SK-N-SH (cell line): Measurements from ENCODE around the gene SYDE1. TPM values are rescaled to one million over a fixed set of nuclear protein-coding genes. Genes with fewer than 3 reads are reported as not detected.
A peak's percentile ranks its signal among the peaks of the same experiment; 100 is the strongest.

Experiments
- CTCF ChIA-PET: fragments of 300-600, 350-600 bp; formaldehyde crosslinking; extraction: SDS; loops from one replicate; lab custom pipeline; 2021; lab: Yijun Ruan, JAX
- POLR2A ChIA-PET: fragments of 350-600 bp; sonication (Branson Sonifier 250); formaldehyde crosslinking; extraction: SDS; loops from one replicate; lab custom pipeline; 2020; ENCODE audit warnings: antibody characterized with exemption, inconsistent platforms; lab: Yijun Ruan, JAX
- DNase-seq: peaks from one replicate; pipeline ENCODE4 v3.0.0; 2012
- H2AFZ ChIP-seq: fragments of 200-600 bp; sonication (generic); 2 replicates; pipeline ENCODE4 v1.8.1; 2016; ENCODE audit warnings: antibody characterized with exemption, mild to moderate bottlenecking, low read depth
- H3F3A ChIP-seq: fragments of 200-600 bp; sonication (generic); replicated peaks from 2 replicates; pipeline ENCODE3; 2016; ENCODE audit warnings: antibody characterized with exemption, mild to moderate bottlenecking; ENCODE audit not compliant: insufficient read depth
- H3K27ac ChIP-seq, 2 experiments: fragments of 200-500 bp in 1 of 2; fragments of 200-600 bp in 1 of 2; sonication (Bioruptor generic) in 1 of 2; sonication (generic), shearing (Covaris generic) in 1 of 2; 2 replicates each; pipeline versions ENCODE4 v1.5.1 to v1.6.1; 2014 to 2016; ENCODE audit warnings: low read depth in 2 of 2, inconsistent platforms in 1 of 2, low read length in 1 of 2, mild to moderate bottlenecking in 1 of 2, mixed read lengths in 1 of 2
- H3K27me3 ChIP-seq: fragments of 200-600 bp; sonication (generic), shearing (Covaris generic); 2 replicates; pipeline ENCODE4 v1.6.1; 2016; ENCODE audit warnings: mixed run types; ENCODE audit not compliant: insufficient read depth
- H3K36me3 ChIP-seq, 2 experiments: fragments of 200-500 bp in 1 of 2; fragments of 200-600 bp in 1 of 2; sonication (Bioruptor generic) in 1 of 2; sonication (generic) in 1 of 2; replicated peaks in 1 of 2; 2 replicates each; pipeline versions ENCODE3 to v1.5.1; 2014 to 2016; ENCODE audit warnings: low read length in 1 of 2, mild to moderate bottlenecking in 1 of 2; ENCODE audit not compliant: insufficient read depth in 2 of 2, control insufficient read depth in 1 of 2
- H3K4me1 ChIP-seq, 2 experiments: fragments of 200-500 bp in 1 of 2; fragments of 200-600 bp in 1 of 2; sonication (Bioruptor generic) in 1 of 2; sonication (generic), shearing (Covaris generic) in 1 of 2; 2 replicates each; pipeline versions ENCODE4 v1.5.1 to v1.6.1; 2014 to 2016; ENCODE audit warnings: low read depth in 1 of 2, low read length in 1 of 2, mixed run types in 1 of 2; ENCODE audit not compliant: insufficient read depth in 2 of 2, control insufficient read depth in 1 of 2
- H3K4me2 ChIP-seq: fragments of 200-600 bp; sonication (generic), shearing (Covaris generic); 2 replicates; pipeline ENCODE4 v1.6.1; 2017; ENCODE audit warnings: mixed run types
- H3K4me3 ChIP-seq, 2 experiments: fragments of 200-500 bp in 1 of 2; fragments of 200-600 bp in 1 of 2; sonication (Bioruptor generic) in 1 of 2; sonication (generic), shearing (Covaris generic) in 1 of 2; 2 replicates each; pipeline versions ENCODE4 v1.5.1 to v1.8.1; 2014 to 2016; ENCODE audit warnings: low read depth in 2 of 2, inconsistent platforms in 1 of 2, low read length in 1 of 2, mild to moderate bottlenecking in 1 of 2, mixed read lengths in 1 of 2, moderate library complexity in 1 of 2
- H3K79me2 ChIP-seq: fragments of 200-600 bp; sonication (generic); 2 replicates; pipeline ENCODE4 v1.8.1; 2017; ENCODE audit warnings: mild to moderate bottlenecking; ENCODE audit not compliant: insufficient read depth
- H3K9ac ChIP-seq: fragments of 200-600 bp; sonication (generic); 2 replicates; pipeline ENCODE4 v1.6.1; 2017; ENCODE audit warnings: mixed run types
- H3K9me2 ChIP-seq: fragments of 200-600 bp; sonication (generic); 2 replicates; pipeline ENCODE4 v1.6.1; 2017; ENCODE audit warnings: mixed run types
- H3K9me3 ChIP-seq: fragments of 200-600 bp; sonication (generic); 2 replicates; pipeline ENCODE4 v1.6.1; 2017; ENCODE audit warnings: mixed run types, mild to moderate bottlenecking, moderate library complexity
- H4K20me1 ChIP-seq: fragments of 200-600 bp; sonication (generic); 2 replicates; pipeline ENCODE4 v1.6.1; 2017; ENCODE audit warnings: mild to moderate bottlenecking, mixed run types; ENCODE audit not compliant: insufficient read depth
- CHD2 ChIP-seq: fragments of 150-350 bp; IDR thresholded peaks from 2 replicates; pipeline ENCODE4 v1.6.1; 2018; ENCODE audit warnings: low read length; ENCODE audit not compliant: partially characterized antibody
- EZH2phosphoT487 ChIP-seq: fragments of 200-600 bp; sonication (generic); IDR thresholded peaks from 2 replicates; pipeline ENCODE4 v1.6.1; 2017; ENCODE audit warnings: low read depth, mixed run types, mild to moderate bottlenecking, antibody characterized with exemption, moderate library complexity, borderline replicate concordance
- FOXJ3 ChIP-seq: sonication (generic); formaldehyde crosslinking; IDR thresholded peaks from 2 replicates; pipeline ENCODE4 v1.5.1; 2020; ENCODE audit warnings: mild to moderate bottlenecking, missing genetic modification reagents
- GATA2 ChIP-seq: sonication (generic); formaldehyde crosslinking; IDR thresholded peaks from 2 replicates; pipeline ENCODE4 v1.5.0; 2020; ENCODE audit warnings: mild to moderate bottlenecking, missing genetic modification reagents
- JUND ChIP-seq: IDR thresholded peaks from 2 replicates; pipeline ENCODE4 v1.4.0; 2012
- MAX ChIP-seq: IDR thresholded peaks from 2 replicates; pipeline ENCODE4 v1.4.0; 2012; ENCODE audit warnings: low read depth
- MXI1 ChIP-seq: IDR thresholded peaks from 2 replicates; pipeline ENCODE4 v1.6.1; 2012; ENCODE audit warnings: mild to moderate bottlenecking, low read depth, low read length, improper control_type of control experiment
- NFIC ChIP-seq: IDR thresholded peaks from 2 replicates; pipeline ENCODE4 v1.4.0; 2012; ENCODE audit warnings: borderline replicate concordance
- PBX3 ChIP-seq: IDR thresholded peaks from 2 replicates; pipeline ENCODE4; 2012
- RAD21 ChIP-seq: IDR thresholded peaks from 2 replicates; pipeline ENCODE4 v1.6.1; 2012; ENCODE audit warnings: mild to moderate bottlenecking, low read length
- RCOR1 ChIP-seq: fragments of 150-350 bp; IDR thresholded peaks from 2 replicates; pipeline ENCODE4 v1.6.1; 2017; ENCODE audit warnings: antibody characterized with exemption, low read length
- SIN3A ChIP-seq: IDR thresholded peaks from 2 replicates; pipeline ENCODE4 v1.6.1; 2012; ENCODE audit warnings: low read depth, mild to moderate bottlenecking, low read length, moderate library complexity, borderline replicate concordance
- TAF1 ChIP-seq: IDR thresholded peaks from 2 replicates; pipeline ENCODE4 v1.6.1; 2012; ENCODE audit warnings: low read depth, mild to moderate bottlenecking, low read length, moderate library complexity, borderline replicate concordance
- TEAD4 ChIP-seq: IDR thresholded peaks from 2 replicates; pipeline ENCODE4 v1.4.0; 2012; ENCODE audit warnings: mild to moderate bottlenecking, borderline replicate concordance; ENCODE audit not compliant: insufficient read depth
- USF2 ChIP-seq: fragments of 150-350 bp; IDR thresholded peaks from 2 replicates; pipeline ENCODE4 v1.6.1; 2017; ENCODE audit warnings: antibody characterized with exemption, low read length, low read depth, borderline replicate concordance
- WGBS: methylation state at CpG from one replicate; pipeline ENCODE4 v1.1.6; 2017; ENCODE audit warnings: low lambda C conversion rate; 5-methylcytosine and 5-hydroxymethylcytosine counted together
- polyA plus RNA-seq, 3 experiments: library from polyadenylated mRNA; depleted of rRNA; stranded (reverse); fragments of >200 nt; gene quantifications; 2 replicates each; pipeline ENCODE4 v1.2.3, GENCODE V29; 2012
- TF ChIP-seq, protein P1 (sequence below): IDR thresholded peaks from 2 replicates; pipeline ENCODE4 v1.4.0; 2012; ENCODE audit warnings: low read depth, borderline replicate concordance
- TF ChIP-seq, protein P2 (sequence below): fragments of 200-600 bp; sonication (generic); IDR thresholded peaks from 2 replicates; pipeline ENCODE4 v1.6.1; 2017; ENCODE audit warnings: antibody characterized with exemption, mild to moderate bottlenecking, moderate library complexity
- TF ChIP-seq, protein P3 (sequence below): IDR thresholded peaks from 2 replicates; pipeline ENCODE4 v1.4.0; 2012; ENCODE audit warnings: low read depth, borderline replicate concordance

The SYDE1 gene
- polyA plus RNA-seq, 1 of the 3 experiments (the other 2 are of a cell fraction), result 44.1 TPM

DNA sequence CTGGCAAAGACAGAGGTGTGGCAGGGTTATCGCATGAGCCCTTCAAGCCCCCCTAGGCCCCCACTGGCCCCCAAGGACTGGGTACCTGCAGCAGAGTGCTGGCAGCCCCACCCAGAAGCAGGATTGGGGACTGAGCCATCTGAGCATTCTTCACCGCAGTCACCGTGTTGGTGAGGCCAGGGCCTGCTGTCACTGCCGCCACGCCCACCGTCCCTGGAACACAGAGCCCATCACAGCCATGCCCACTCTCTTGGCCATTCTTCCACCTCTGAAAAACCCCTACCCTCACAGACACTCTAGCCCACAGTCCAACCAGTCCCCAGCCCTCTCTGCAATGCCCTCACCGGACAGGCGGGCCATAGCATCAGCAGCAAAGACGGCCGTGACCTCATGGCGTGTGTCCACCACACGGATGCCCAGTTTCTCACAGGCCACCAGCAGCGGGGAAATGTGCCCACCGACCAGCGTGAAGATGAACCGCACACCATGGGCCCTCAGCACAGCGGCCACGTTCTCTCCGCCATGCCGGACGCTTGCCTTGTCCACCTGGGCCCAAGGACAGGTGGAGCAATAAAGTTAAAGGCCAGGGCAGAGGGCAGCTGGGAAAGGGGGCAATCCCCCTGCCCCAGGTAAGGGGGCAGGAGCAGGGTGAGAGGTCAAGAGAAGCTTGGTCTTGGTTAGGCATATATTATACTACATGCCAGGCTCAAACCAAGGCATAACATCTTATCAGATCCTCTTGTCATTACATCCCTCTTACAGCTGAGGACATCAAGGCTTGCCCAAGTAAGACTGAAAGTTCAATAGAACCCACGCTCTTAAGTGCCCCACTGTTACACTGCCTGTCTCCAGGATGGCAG, 16.1 kb downstream of the SYDE1 start:
- peak overlapping the region in 1 of 2 experiments; percentile 34; a peak in 1 of 4 replicates for H3K27ac ChIP-seq
- no peaks in the 10 kb centered on the region for H4K20me1 ChIP-seq
- H3K79me2 ChIP-seq, result peaks cover 21% of the 10 kb centered on the region; the same call in 1 of the 2 replicates
- ChIA-PET POLR2A (interaction anchor here (1.3 to 2.2 kb wide), 3 partner anchors 10 to 166 kb away, joined by 4 to 8 read pairs (median 7); partner anchors contain the start of gene SYDE1), CTCF (interaction anchor here (1.0 to 2.3 kb wide), 4 partner anchors 22 to 38 kb away, joined by 3 to 12 read pairs (median 8); no protein-coding TSS in a partner anchor)
- 98% methylated on average over 17 of the region's 22 CpGs for WGBS
- H3K4me3 ChIP-seq, result no peak overlapping the region; a peak in 1 of 4 replicates
- H3K9ac ChIP-seq, result no peak overlapping the region
- H3K27me3 ChIP-seq, result no peaks in the 10 kb centered on the region
- H3F3A ChIP-seq, result peaks cover 5% of the 10 kb centered on the region
- no peaks in the 10 kb centered on the region for H3K9me2 ChIP-seq
- peaks cover 0 to 19% of the 10 kb centered on the region in 2 experiments; a peak in 2 of 4 replicates for H3K4me1 ChIP-seq
- peaks cover 15 to 22% of the 10 kb centered on the region in 2 experiments for H3K36me3 ChIP-seq
- H3K9me3 ChIP-seq, result no peaks in the 10 kb centered on the region
- DNase-seq, result no peak
- H2AFZ ChIP-seq, result no peak overlapping the region
- TF ChIP-seq MAX (no peak), RAD21 (no peak), RCOR1 (no peak), PBX3 (no peak), TEAD4 (no peak), JUND (no peak), TAF1 (no peak), MXI1 (no peak), EZH2phosphoT487 (no peak), USF2 (no peak), NFIC (no peak), FOXJ3 (CRISPR knock-in tag) (no peak), SIN3A (no peak), CHD2 (no peak), GATA2 (no peak)
- TF ChIP-seq, protein P1, sequence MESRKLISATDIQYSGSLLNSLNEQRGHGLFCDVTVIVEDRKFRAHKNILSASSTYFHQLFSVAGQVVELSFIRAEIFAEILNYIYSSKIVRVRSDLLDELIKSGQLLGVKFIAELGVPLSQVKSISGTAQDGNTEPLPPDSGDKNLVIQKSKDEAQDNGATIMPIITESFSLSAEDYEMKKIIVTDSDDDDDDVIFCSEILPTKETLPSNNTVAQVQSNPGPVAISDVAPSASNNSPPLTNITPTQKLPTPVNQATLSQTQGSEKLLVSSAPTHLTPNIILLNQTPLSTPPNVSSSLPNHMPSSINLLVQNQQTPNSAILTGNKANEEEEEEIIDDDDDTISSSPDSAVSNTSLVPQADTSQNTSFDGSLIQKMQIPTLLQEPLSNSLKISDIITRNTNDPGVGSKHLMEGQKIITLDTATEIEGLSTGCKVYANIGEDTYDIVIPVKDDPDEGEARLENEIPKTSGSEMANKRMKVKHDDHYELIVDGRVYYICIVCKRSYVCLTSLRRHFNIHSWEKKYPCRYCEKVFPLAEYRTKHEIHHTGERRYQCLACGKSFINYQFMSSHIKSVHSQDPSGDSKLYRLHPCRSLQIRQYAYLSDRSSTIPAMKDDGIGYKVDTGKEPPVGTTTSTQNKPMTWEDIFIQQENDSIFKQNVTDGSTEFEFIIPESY, result no peak
- TF ChIP-seq, protein P2, sequence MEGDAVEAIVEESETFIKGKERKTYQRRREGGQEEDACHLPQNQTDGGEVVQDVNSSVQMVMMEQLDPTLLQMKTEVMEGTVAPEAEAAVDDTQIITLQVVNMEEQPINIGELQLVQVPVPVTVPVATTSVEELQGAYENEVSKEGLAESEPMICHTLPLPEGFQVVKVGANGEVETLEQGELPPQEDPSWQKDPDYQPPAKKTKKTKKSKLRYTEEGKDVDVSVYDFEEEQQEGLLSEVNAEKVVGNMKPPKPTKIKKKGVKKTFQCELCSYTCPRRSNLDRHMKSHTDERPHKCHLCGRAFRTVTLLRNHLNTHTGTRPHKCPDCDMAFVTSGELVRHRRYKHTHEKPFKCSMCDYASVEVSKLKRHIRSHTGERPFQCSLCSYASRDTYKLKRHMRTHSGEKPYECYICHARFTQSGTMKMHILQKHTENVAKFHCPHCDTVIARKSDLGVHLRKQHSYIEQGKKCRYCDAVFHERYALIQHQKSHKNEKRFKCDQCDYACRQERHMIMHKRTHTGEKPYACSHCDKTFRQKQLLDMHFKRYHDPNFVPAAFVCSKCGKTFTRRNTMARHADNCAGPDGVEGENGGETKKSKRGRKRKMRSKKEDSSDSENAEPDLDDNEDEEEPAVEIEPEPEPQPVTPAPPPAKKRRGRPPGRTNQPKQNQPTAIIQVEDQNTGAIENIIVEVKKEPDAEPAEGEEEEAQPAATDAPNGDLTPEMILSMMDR, result no peak
- TF ChIP-seq, protein P3, sequence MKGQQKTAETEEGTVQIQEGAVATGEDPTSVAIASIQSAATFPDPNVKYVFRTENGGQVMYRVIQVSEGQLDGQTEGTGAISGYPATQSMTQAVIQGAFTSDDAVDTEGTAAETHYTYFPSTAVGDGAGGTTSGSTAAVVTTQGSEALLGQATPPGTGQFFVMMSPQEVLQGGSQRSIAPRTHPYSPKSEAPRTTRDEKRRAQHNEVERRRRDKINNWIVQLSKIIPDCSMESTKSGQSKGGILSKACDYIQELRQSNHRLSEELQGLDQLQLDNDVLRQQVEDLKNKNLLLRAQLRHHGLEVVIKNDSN, result no peak
- peak overlapping the region; percentile 97; the same call in 1 of the 2 replicates for H3K4me2 ChIP-seq
